A673 (cell line): ENCODE measurements around the gene RUNDC3A. TPM values are rescaled to one million over a fixed set of nuclear protein-coding genes. Genes with fewer than 3 reads are reported as not detected.
"Not testable (repeated sequence)": the region's sequence is repeated elsewhere in the genome, so short reads cannot be mapped to it uniquely, and the experiment has no call there.

Source experiments
- BruUV-seq: library from RNA; stranded (reverse); fragments of 400-500 nt; replicated peaks from 2 replicates; lab custom pipeline; 2021; lab: Mats Ljungman, UMichigan
- CTCF ChIA-PET: fragments of 300-600 bp; sonication (Branson Sonifier 250); formaldehyde crosslinking; loops from one replicate; lab custom pipeline; 2022; ENCODE audit warnings: antibody characterized with exemption; lab: Charles Lee
- POLR2A ChIA-PET: fragments of 300-600 bp; sonication (Branson Sonifier 250); formaldehyde crosslinking; loops from one replicate; lab custom pipeline; 2022; ENCODE audit warnings: antibody characterized with exemption; ENCODE audit not compliant: low non-redundant PET; lab: Charles Lee
- DNase-seq: peaks from one replicate; pipeline ENCODE4 v3.0.0-alpha.2; 2015; ENCODE audit warnings: low spot score
- H3K27ac ChIP-seq: fragments of 200-600 bp; sonication (generic); 2 replicates; pipeline ENCODE4 v1.5.1; 2016; ENCODE audit warnings: mixed run types, low read depth, mild to moderate bottlenecking, mixed read lengths, antibody characterized with exemption, low read length; ENCODE audit not compliant: poor library complexity, severe bottlenecking
- H3K27me3 ChIP-seq: fragments of 200-600 bp; sonication (generic); replicated peaks from 2 replicates; pipeline ENCODE4 v1.6.1; 2017; ENCODE audit warnings: mixed run types, low read depth, mild to moderate bottlenecking, mixed read lengths, antibody characterized with exemption, low read length; ENCODE audit not compliant: insufficient read depth, poor library complexity
- H3K36me3 ChIP-seq: fragments of 200-600 bp; sonication (generic); 2 replicates; pipeline ENCODE4 v1.6.1; 2016; ENCODE audit warnings: mixed run types, mild to moderate bottlenecking, mixed read lengths, antibody characterized with exemption, low read length; ENCODE audit not compliant: insufficient read depth, poor library complexity, severe bottlenecking
- H3K4me1 ChIP-seq: fragments of 200-600 bp; sonication (generic); 2 replicates; pipeline ENCODE4 v1.6.1; 2017; ENCODE audit warnings: mixed run types, mild to moderate bottlenecking, mixed read lengths, antibody characterized with exemption, low read length; ENCODE audit not compliant: insufficient read depth, poor library complexity, severe bottlenecking
- H3K4me3 ChIP-seq: fragments of 200-600 bp; sonication (generic); 2 replicates; pipeline ENCODE4 v1.5.1; 2016; ENCODE audit warnings: low read depth, mixed run types, mild to moderate bottlenecking, mixed read lengths, low read length; ENCODE audit not compliant: poor library complexity, severe bottlenecking
- H3K9me3 ChIP-seq: fragments of 200-600 bp; sonication (generic); 2 replicates; pipeline ENCODE4 v1.6.1; 2016; ENCODE audit warnings: mixed run types, low read depth, mild to moderate bottlenecking, mixed read lengths, antibody characterized with exemption, low read length; ENCODE audit not compliant: poor library complexity, severe bottlenecking
- EZH2 ChIP-seq: fragments of 200-600 bp; sonication (generic); IDR thresholded peaks from 2 replicates; pipeline ENCODE4 v1.6.1; 2017; ENCODE audit warnings: borderline replicate concordance, low read depth, mild to moderate bottlenecking, mixed read lengths, antibody characterized with exemption, low read length; ENCODE audit not compliant: poor library complexity, severe bottlenecking
- intact Hi-C: fragments of 100-400 bp; cut with micrococcal nuclease; formaldehyde crosslinking; loops from one replicate; pipeline ENCODE4 v1.10.0; 2022; ENCODE audit not compliant: unreplicated experiment
- total RNA-seq: library from RNA; stranded (reverse); gene quantifications from 2 replicates; pipeline ENCODE4 v1.2.3, GENCODE V29; 2021
- TF ChIP-seq, protein P1 (sequence below): fragments of 300-800, 200-600 bp; sonication (generic); conservative IDR thresholded peaks from 2 replicates; pipeline ENCODE4 v1.5.1; 2017; ENCODE audit warnings: low read depth, mild to moderate bottlenecking, antibody characterized with exemption, low read length, moderate library complexity, mixed read lengths

Gene RUNDC3A
- total RNA-seq, 1 experiment from 2014 or later, result 0.56 TPM

DNA sequence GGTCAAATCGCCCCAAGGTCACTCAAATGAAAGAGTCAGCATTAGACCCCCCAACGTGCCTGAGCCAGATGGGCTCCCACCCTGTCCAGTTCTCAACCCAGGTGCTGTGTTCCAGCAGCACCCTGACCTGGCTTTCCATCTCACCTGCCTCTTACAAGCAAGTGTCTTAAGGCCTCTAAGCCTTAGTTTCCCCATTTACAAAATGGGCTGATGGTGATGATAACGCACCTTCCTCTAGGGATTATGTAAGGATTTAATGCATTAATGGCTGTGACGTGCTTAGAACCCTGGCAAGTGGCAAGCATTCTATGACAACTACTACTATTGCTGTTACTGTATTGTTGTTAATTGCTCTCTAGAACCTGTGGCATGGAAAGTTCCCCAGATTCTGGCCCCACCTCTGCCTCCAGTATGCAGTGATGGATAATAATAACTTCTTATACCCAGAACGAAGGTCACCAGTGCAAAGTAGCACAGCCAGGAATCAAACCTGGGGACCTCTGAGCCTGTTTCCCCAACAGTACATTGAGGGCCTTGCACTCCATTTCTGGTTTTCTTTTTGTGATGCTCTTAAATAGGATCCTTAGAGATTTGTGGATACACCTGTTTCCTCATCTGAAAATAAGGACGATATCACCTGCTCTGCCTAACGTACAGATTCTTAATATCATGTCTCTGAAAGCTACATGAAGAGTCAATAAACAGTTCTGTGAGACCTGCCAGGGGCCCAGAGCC, 19.5 kb downstream of the RUNDC3A start:
- Histone ChIP-seq H3K9me3 (no peaks in the 10 kb centered on the region), H3K27ac (no peak overlapping the region), H3K4me3 (no peak overlapping the region), H3K4me1 (no peaks in the 10 kb centered on the region), H3K27me3 (no peaks in the 10 kb centered on the region), H3K36me3 (no peaks in the 10 kb centered on the region)
- ChIA-PET POLR2A (no interaction called here), CTCF (interaction anchor here (1.1 kb wide), 1 partner anchor 18 kb away, joined by 3 read pairs; no protein-coding TSS in a partner anchor)
- BruUV-seq, result no TSS peak
- TF ChIP-seq, protein P1, sequence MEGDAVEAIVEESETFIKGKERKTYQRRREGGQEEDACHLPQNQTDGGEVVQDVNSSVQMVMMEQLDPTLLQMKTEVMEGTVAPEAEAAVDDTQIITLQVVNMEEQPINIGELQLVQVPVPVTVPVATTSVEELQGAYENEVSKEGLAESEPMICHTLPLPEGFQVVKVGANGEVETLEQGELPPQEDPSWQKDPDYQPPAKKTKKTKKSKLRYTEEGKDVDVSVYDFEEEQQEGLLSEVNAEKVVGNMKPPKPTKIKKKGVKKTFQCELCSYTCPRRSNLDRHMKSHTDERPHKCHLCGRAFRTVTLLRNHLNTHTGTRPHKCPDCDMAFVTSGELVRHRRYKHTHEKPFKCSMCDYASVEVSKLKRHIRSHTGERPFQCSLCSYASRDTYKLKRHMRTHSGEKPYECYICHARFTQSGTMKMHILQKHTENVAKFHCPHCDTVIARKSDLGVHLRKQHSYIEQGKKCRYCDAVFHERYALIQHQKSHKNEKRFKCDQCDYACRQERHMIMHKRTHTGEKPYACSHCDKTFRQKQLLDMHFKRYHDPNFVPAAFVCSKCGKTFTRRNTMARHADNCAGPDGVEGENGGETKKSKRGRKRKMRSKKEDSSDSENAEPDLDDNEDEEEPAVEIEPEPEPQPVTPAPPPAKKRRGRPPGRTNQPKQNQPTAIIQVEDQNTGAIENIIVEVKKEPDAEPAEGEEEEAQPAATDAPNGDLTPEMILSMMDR, result no peak
- no peak for TF ChIP-seq EZH2
- intact Hi-C loops, result loop anchor here (5.0 kb wide), 1 partner anchor 106 kb away; no protein-coding TSS in a partner anchor
- no peak for DNase-seq

DNA sequence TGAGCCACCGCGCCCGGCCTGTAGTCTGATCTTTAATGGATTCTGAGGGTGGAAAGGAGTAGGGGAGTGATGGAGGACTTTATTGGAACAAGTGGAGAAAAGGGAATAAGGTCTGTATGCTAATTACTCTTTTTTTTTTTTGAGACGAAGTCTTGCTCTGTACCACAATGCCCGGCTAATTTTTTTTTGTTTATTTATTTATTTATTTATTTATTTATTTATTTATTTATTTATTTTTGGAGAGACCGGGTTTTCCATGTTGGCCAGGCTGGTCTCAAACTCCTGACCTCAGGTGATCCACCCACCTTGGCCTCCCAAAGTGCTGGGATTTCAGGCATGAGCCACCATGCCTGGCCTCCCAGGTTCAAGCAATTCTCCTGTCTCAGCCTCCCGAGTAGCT, 21.1 kb downstream of the RUNDC3A start:
- DNase-seq, H3K27ac ChIP-seq, H3K27me3 ChIP-seq, H3K36me3 ChIP-seq, CTCF ChIA-PET, BruUV-seq, H3K4me3 ChIP-seq, H3K9me3 ChIP-seq, POLR2A ChIA-PET, H3K4me1 ChIP-seq: not testable (repeated sequence)
- intact Hi-C loops, result loop anchor here (5.0 kb wide), 1 partner anchor 107 kb away; no protein-coding TSS in a partner anchor

DNA sequence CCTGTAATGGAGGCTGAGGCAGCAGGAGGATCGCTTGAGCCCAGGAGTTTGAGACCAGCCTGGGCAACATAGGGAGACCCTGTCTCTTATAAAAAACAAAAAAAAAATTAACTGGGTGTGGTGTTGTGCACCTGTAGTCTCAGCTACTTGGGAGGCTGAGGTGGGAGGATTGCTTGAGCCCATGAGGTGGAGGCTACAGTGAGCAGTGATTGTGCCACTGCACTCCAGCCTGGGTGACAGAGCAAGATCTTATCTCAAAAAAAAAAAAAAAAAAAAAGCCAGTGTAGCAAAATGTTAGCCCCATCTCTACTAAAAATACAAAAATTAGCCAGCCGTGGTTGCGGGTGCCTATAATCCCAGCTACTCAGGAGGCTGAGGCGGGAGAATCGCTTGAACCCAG, 21.9 kb downstream of the RUNDC3A start:
- intact Hi-C loops, H3K27me3 ChIP-seq, H3K4me1 ChIP-seq, CTCF ChIA-PET, H3K4me3 ChIP-seq, DNase-seq, H3K27ac ChIP-seq, H3K9me3 ChIP-seq, H3K36me3 ChIP-seq, BruUV-seq, POLR2A ChIA-PET: not testable (repeated sequence)

DNA sequence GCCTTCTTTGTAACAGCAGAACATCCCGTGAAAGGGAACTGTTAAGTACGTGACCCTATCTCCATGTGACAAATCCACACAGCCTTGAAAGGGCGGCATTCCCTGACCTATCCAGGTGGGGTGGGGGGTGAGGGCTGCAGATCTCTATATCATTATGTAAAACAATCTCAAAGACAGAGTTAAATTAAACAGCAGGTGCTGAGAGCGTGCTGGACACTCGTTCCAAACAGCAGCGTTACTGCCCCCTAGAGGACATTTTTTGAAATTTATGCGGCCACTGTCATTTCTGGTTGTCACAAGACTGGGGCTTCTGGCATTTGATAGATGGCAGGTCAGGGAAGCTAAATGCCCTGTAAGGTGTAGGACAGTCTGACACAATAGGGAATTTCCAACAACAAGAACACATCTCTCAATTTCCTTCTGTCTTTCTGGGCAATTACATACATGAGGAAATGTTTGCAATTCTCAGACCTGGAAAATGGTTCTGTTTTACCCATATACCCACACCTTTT, 22.9 kb downstream of the RUNDC3A start:
- no peaks in the 10 kb centered on the region for H3K4me1 ChIP-seq
- POLR2A ChIA-PET, result no interaction called here
- H3K36me3 ChIP-seq, result no peaks in the 10 kb centered on the region
- intact Hi-C loops, result no loop called here
- BruUV-seq, result no TSS peak
- H3K4me3 ChIP-seq, result no peak overlapping the region
- TF ChIP-seq, protein P1, result peak; percentile 69
- no peak for TF ChIP-seq EZH2
- DNase-seq, result peak; percentile 61
- no peak overlapping the region for H3K27ac ChIP-seq
- H3K9me3 ChIP-seq, result no peaks in the 10 kb centered on the region
- no peaks in the 10 kb centered on the region for H3K27me3 ChIP-seq
- CTCF ChIA-PET, result interaction anchor here (0.9 kb wide), 1 partner anchor 14 kb away, joined by 3 read pairs; no protein-coding TSS in a partner anchor
